Vagina (tissue), 2 donors: ENCODE measurements around the gene CCL25. TPM values are rescaled to one million over a fixed set of nuclear protein-coding genes. Genes with fewer than 3 reads are reported as not detected.

Experiments
- DNase-seq, 2 donors: peaks; one replicate each; pipeline ENCODE4 v3.0.0-alpha.2; 2017; ENCODE audit errors: extremely low spot score in 2 of 2
- H3K27ac ChIP-seq: fragments of 200-600 bp; sonication (generic); one replicate; pipeline ENCODE4 v1.5.1; 2019
- H3K27me3 ChIP-seq: fragments of 200-600 bp; sonication (generic); one replicate; pipeline ENCODE4 v1.5.1; 2019
- H3K36me3 ChIP-seq, 2 donors: fragments of 200-600 bp; sonication (generic); one replicate each; pipeline ENCODE4 v1.5.1; 2017 to 2019
- H3K4me1 ChIP-seq: fragments of 200-600 bp; sonication (generic); one replicate; pipeline ENCODE4 v1.5.1; 2019
- H3K4me3 ChIP-seq, 2 donors: fragments of 200-600 bp; sonication (generic); 1 replicate in 1 of 2; 2 replicates in 1 of 2; pipeline ENCODE4 v1.5.1; 2016 to 2019
- H3K9me3 ChIP-seq: fragments of 200-600 bp; sonication (generic); one replicate; pipeline ENCODE4 v1.5.1; 2019
- CTCF ChIP-seq, 3 experiments: fragments of 450-650 bp in 2 of 3; fragments of 200-600 bp in 1 of 3; sonication (generic) in 1 of 3; IDR thresholded peaks; one replicate each; pipeline ENCODE4 v1.5.1; 2017 to 2019; ENCODE audit warnings: antibody characterized with exemption in 3 of 3, mild to moderate bottlenecking in 2 of 3, moderate library complexity in 2 of 3
- POLR2A ChIP-seq, 2 donors: fragments of 450-650 bp; IDR thresholded peaks; one replicate each; pipeline ENCODE4 v1.6.1; 2017; ENCODE audit warnings: antibody characterized with exemption in 2 of 2, mild to moderate bottlenecking in 2 of 2, moderate library complexity in 2 of 2
- POLR2AphosphoS5 ChIP-seq, 2 donors: sonication (generic); formaldehyde crosslinking; IDR thresholded peaks; one replicate each; pipeline ENCODE4 v1.9.0; 2017; ENCODE audit warnings: antibody characterized with exemption in 2 of 2, mild to moderate bottlenecking in 2 of 2, low read depth in 1 of 2; ENCODE audit not compliant: insufficient read depth in 1 of 2
- intact Hi-C: fragments of 100-400 bp; cut with DNase I; formaldehyde crosslinking; loops from one replicate; pipeline ENCODE4 v1.15.1; 2023
- total RNA-seq: library from RNA; depleted of rRNA; stranded (reverse); fragments of >200 nt; gene quantifications from one replicate; pipeline ENCODE4 v1.2.3, GENCODE V29; 2016

The CCL25 gene
- total RNA-seq, 1 donor from 2014 or later = not detected

GRCh38 chr19:8065875-8066261 lies 13.3 kb downstream of the CCL25 start:
- DNase-seq = no peak
- intact Hi-C loops = no loop called here
- Histone ChIP-seq H3K4me3 (no peak overlapping the region), H3K36me3 (no peaks in the 10 kb centered on the region), H3K9me3 (peaks cover 8% of the 10 kb centered on the region), H3K4me1 (no peaks in the 10 kb centered on the region), H3K27ac (no peak overlapping the region), H3K27me3 (no peaks in the 10 kb centered on the region)
- TF ChIP-seq POLR2AphosphoS5 (IDR thresholded peaks at IDR 0.05; ENCODE audit: insufficient read depth in 1 of 2, low read depth in 1 of 2) (no peak), POLR2A (IDR thresholded peaks at IDR 0.05) (no peak), CTCF (IDR thresholded peaks at IDR 0.05) (no peak)

- Histone ChIP-seq H3K9me3 (peaks cover 8% of the 10 kb centered on the region), H3K27ac (no peak overlapping the region), H3K4me3 (no peak overlapping the region), H3K27me3 (no peaks in the 10 kb centered on the region), H3K4me1 (no peaks in the 10 kb centered on the region), H3K36me3 (no peaks in the 10 kb centered on the region)
- TF ChIP-seq CTCF (IDR thresholded peaks at IDR 0.05) (no peak), POLR2AphosphoS5 (IDR thresholded peaks at IDR 0.05; ENCODE audit: insufficient read depth in 1 of 2, low read depth in 1 of 2) (no peak)
- DNase-seq = no peak
- intact Hi-C loops = no loop called here
These were observed 16.8 kb downstream of the CCL25 start for GRCh38 chr19:8069096-8069973.

- TF ChIP-seq CTCF (IDR thresholded peaks at IDR 0.05) (no peak), POLR2A (IDR thresholded peaks at IDR 0.05) (no peak), POLR2AphosphoS5 (IDR thresholded peaks at IDR 0.05; ENCODE audit: insufficient read depth in 1 of 2, low read depth in 1 of 2) (no peak)
- Histone ChIP-seq H3K27ac (no peak overlapping the region), H3K9me3 (peaks cover 8% of the 10 kb centered on the region), H3K36me3 (no peaks in the 10 kb centered on the region), H3K27me3 (no peaks in the 10 kb centered on the region), H3K4me3 (no peak overlapping the region), H3K4me1 (no peaks in the 10 kb centered on the region)
- DNase-seq = no peak
- intact Hi-C loops = no loop called here
These were observed 19.4 kb downstream of the CCL25 start for GRCh38 chr19:8071912-8072311.

GRCh38 chr19:8074501-8074900 lies 21.9 kb downstream of the CCL25 start:
- TF ChIP-seq POLR2A (IDR thresholded peaks at IDR 0.05) = no peak
- TF ChIP-seq CTCF (IDR thresholded peaks at IDR 0.05) = no peak

More at GRCh38 chr19:8074501-8074900, 21.9 kb downstream of the CCL25 start:
- H3K4me1 ChIP-seq = no peaks in the 10 kb centered on the region
- peaks cover 4% of the 10 kb centered on the region for H3K9me3 ChIP-seq
- H3K4me3 ChIP-seq = no peak overlapping the region
- no peaks in the 10 kb centered on the region for H3K27me3 ChIP-seq
- H3K36me3 ChIP-seq = no peaks in the 10 kb centered on the region
- no peak overlapping the region for H3K27ac ChIP-seq
- no peak for DNase-seq
- intact Hi-C loops = no loop called here
